Adrenal gland (tissue), 5 donors: Measurements from ENCODE around the gene CNTN1.

ENCODE experiments used
- CTCF ChIP-seq, 6 experiments: fragments of 450-650 bp in 4 of 6; fragments of 200-600 bp in 2 of 6; sonication (generic) in 1 of 6; IDR thresholded peaks; 1 replicate in 5 of 6; 2 replicates in 1 of 6; pipeline versions ENCODE4 v1.5.1 to v1.8.0; 2016 to 2021; ENCODE audit warnings: antibody characterized with exemption in 6 of 6, mild to moderate bottlenecking in 2 of 6, moderate library complexity in 1 of 6
- POLR2A ChIP-seq, 2 donors: fragments of 450-650 bp; IDR thresholded peaks; one replicate each; pipeline ENCODE4 v1.6.1; 2017; ENCODE audit warnings: antibody characterized with exemption in 2 of 2, mild to moderate bottlenecking in 2 of 2, moderate library complexity in 1 of 2
- donor health status: DM: no; HTN: no; CAD: no.

GRCh38 chr12:40646456-40646855, 45.8 kb upstream of the CNTN1 start:
- TF ChIP-seq CTCF (IDR thresholded peaks at IDR 0.05) (no peak), POLR2A (IDR thresholded peaks at IDR 0.05) (no peak)
